ENCODE results near the gene DUOXA2.

DNA sequence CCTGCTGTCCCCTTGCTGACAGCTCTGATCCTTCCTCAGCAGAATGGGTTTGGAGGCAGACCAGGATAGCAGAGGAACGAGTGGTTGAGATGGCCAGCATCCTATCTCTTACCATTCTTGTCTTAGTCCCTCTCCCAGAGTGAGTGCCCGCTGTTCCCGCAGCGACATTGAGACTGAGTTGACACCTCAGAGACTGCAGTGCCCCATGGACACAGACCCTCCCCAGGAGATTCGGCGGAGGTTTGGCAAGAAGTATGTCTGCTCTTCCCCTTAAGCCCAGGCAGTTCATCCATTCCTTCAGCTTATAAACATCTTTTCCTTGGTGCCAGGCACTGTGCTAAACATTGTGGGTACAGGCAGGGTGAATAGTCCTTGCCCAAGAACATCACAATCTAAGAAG lies 36.9 kb downstream of the DUOXA2 start:
- TF ChIP-seq, protein P1, sequence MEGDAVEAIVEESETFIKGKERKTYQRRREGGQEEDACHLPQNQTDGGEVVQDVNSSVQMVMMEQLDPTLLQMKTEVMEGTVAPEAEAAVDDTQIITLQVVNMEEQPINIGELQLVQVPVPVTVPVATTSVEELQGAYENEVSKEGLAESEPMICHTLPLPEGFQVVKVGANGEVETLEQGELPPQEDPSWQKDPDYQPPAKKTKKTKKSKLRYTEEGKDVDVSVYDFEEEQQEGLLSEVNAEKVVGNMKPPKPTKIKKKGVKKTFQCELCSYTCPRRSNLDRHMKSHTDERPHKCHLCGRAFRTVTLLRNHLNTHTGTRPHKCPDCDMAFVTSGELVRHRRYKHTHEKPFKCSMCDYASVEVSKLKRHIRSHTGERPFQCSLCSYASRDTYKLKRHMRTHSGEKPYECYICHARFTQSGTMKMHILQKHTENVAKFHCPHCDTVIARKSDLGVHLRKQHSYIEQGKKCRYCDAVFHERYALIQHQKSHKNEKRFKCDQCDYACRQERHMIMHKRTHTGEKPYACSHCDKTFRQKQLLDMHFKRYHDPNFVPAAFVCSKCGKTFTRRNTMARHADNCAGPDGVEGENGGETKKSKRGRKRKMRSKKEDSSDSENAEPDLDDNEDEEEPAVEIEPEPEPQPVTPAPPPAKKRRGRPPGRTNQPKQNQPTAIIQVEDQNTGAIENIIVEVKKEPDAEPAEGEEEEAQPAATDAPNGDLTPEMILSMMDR (IDR thresholded peaks at IDR 0.05) = no peak
- TF ChIP-seq POLR2A (IDR thresholded peaks at IDR 0.05) = no peak

Measured in thyroid gland (tissue), 4 donors.